HCT116 (cell line): ENCODE results near the gene KRTAP19-4. TPM values are rescaled to one million over a fixed set of nuclear protein-coding genes. Genes with fewer than 3 reads are reported as not detected.

Experiments
- ATAC-seq: fragments of 200-7000 bp; cut with Tn5 transposase; 2 replicates; pipeline ENCODE4 v1.9.1; 2020; ENCODE audit warnings: mild to moderate bottlenecking, moderate library complexity
- BruUV-seq: library from RNA; stranded (reverse); fragments of 400-500 nt; replicated peaks from 2 replicates; lab custom pipeline; 2021; lab: Mats Ljungman, UMichigan
- CTCF ChIA-PET: fragments of 300-600 bp; sonication (Branson Sonifier 250); formaldehyde crosslinking; loops from one replicate; lab custom pipeline; 2021; ENCODE audit warnings: antibody characterized with exemption; lab: Charles Lee
- POLR2A ChIA-PET: fragments of 300-600, 350-600 bp; sonication (Branson Sonifier 250); formaldehyde crosslinking; loops from one replicate; lab custom pipeline; 2021; ENCODE audit warnings: antibody characterized with exemption; lab: Charles Lee
- RAD21 ChIA-PET, 2 experiments: fragments of 300-600 bp; sonication (Branson Sonifier 250); formaldehyde crosslinking; loops; one replicate each; lab custom pipeline; 2023; ENCODE audit warnings: low total read pairs in 2 of 2; ENCODE audit not compliant: uncharacterized antibody in 2 of 2, unreplicated experiment in 2 of 2, low non-redundant PET in 1 of 2; lab: Charles Lee
- DNase-seq: peaks from one replicate; pipeline ENCODE4 v3.0.0-alpha.2; 2010; ENCODE audit warnings: low read depth, low spot score
- H2AFZ ChIP-seq: fragments of 200-600 bp; shearing (Covaris generic), sonication (generic); 2 replicates; pipeline ENCODE4 v1.6.1; 2017; ENCODE audit warnings: low read depth, mixed run types, mixed read lengths, antibody characterized with exemption, low read length; ENCODE audit not compliant: poor library complexity, severe bottlenecking
- H3K27ac ChIP-seq: 2 replicates; pipeline ENCODE4 v1.5.1; 2012; ENCODE audit warnings: low read depth, low read length
- H3K27me3 ChIP-seq: fragments of 200-600 bp; sonication (generic); 2 replicates; pipeline ENCODE4 v1.6.1; 2016; ENCODE audit warnings: mixed run types, low read length, mixed read lengths; ENCODE audit not compliant: insufficient read depth
- H3K36me3 ChIP-seq, 2 experiments: fragments of 200-500 bp in 1 of 2; fragments of 200-600 bp in 1 of 2; sonication (Bioruptor generic) in 1 of 2; sonication (generic) in 1 of 2; 2 replicates each; pipeline versions ENCODE4 v1.5.1 to v1.6.1; 2014 to 2016; ENCODE audit warnings: low read length in 2 of 2, inconsistent platforms in 1 of 2, mixed read lengths in 1 of 2, mixed run types in 1 of 2; ENCODE audit not compliant: insufficient read depth in 2 of 2, control insufficient read depth in 1 of 2
- H3K4me1 ChIP-seq, 2 experiments: fragments of 200-600 bp in 1 of 2; sonication (generic) in 1 of 2; 2 replicates each; pipeline versions ENCODE4 v1.5.1 to v1.6.1; 2012 to 2017; ENCODE audit warnings: low read length in 2 of 2, inconsistent platforms in 1 of 2, mild to moderate bottlenecking in 1 of 2, mixed read lengths in 1 of 2, mixed run types in 1 of 2, moderate library complexity in 1 of 2; ENCODE audit not compliant: insufficient read depth in 2 of 2, control insufficient read depth in 1 of 2
- H3K4me2 ChIP-seq: fragments of 200-600 bp; sonication (generic); 2 replicates; pipeline ENCODE4 v1.6.1; 2017; ENCODE audit warnings: mixed run types, low read length, mixed read lengths
- H3K4me3 ChIP-seq, 2 experiments: fragments of 200-600 bp in 1 of 2; sonication (generic) in 1 of 2; replicated peaks in 1 of 2; 2 replicates each; pipeline ENCODE4 v1.5.1; 2011 to 2016; ENCODE audit warnings: low read length in 2 of 2, control low read depth in 1 of 2, low read depth in 1 of 2, mild to moderate bottlenecking in 1 of 2, mixed read lengths in 1 of 2, mixed run types in 1 of 2
- H3K79me2 ChIP-seq: fragments of 200-600 bp; sonication (generic); 2 replicates; pipeline ENCODE4 v1.6.1; 2017; ENCODE audit warnings: mild to moderate bottlenecking, mixed run types, low read length, moderate library complexity, mixed read lengths; ENCODE audit not compliant: insufficient read depth
- H3K9ac ChIP-seq: fragments of 200-600 bp; sonication (generic); 2 replicates; pipeline ENCODE4 v1.6.1; 2016; ENCODE audit warnings: low read length, mixed read lengths
- H3K9me2 ChIP-seq: fragments of 200-600 bp; sonication (generic), shearing (Covaris generic); 2 replicates; pipeline ENCODE4 v1.6.1; 2017; ENCODE audit warnings: mixed run types, mild to moderate bottlenecking, moderate library complexity; ENCODE audit not compliant: insufficient read depth
- H3K9me3 ChIP-seq, 2 experiments: fragments of 200-500 bp in 1 of 2; fragments of 200-600 bp in 1 of 2; sonication (Bioruptor generic) in 1 of 2; sonication (generic) in 1 of 2; 2 replicates each; pipeline ENCODE4 v1.6.1; 2014 to 2017; ENCODE audit warnings: low read length in 2 of 2, mixed read lengths in 2 of 2, inconsistent platforms in 1 of 2, low read depth in 1 of 2, mild to moderate bottlenecking in 1 of 2, mixed run types in 1 of 2, moderate library complexity in 1 of 2; ENCODE audit not compliant: control insufficient read depth in 1 of 2, insufficient read depth in 1 of 2
- H4K20me1 ChIP-seq: fragments of 200-600 bp; sonication (generic), shearing (Covaris generic); 2 replicates; pipeline ENCODE4 v1.6.1; 2017; ENCODE audit warnings: mixed run types, mild to moderate bottlenecking, moderate library complexity; ENCODE audit not compliant: insufficient read depth
- CBX3 ChIP-seq: IDR thresholded peaks from 2 replicates; pipeline ENCODE4 v1.6.1; 2012; ENCODE audit warnings: low read depth
- POLR2AphosphoS5 ChIP-seq: IDR thresholded peaks from 2 replicates; pipeline ENCODE4 v1.6.1; 2011; ENCODE audit warnings: mild to moderate bottlenecking, low read depth, low read length, moderate library complexity
- TCF7L2 ChIP-seq: IDR thresholded peaks from 2 replicates; pipeline ENCODE4 v1.7.0; 2011; ENCODE audit warnings: borderline replicate concordance, inconsistent platforms; ENCODE audit not compliant: insufficient read depth, insufficient read length; ENCODE audit errors: extremely low read depth
- ZNF274 ChIP-seq: fragments of 200-500 bp; sonication (Bioruptor generic); IDR thresholded peaks from 2 replicates; pipeline ENCODE4 v1.6.1; 2014; ENCODE audit warnings: mild to moderate bottlenecking, low read depth, low read length, inconsistent platforms
- intact Hi-C: fragments of 100-400 bp; cut with micrococcal nuclease; formaldehyde crosslinking; loops from 2 replicates; pipeline ENCODE4 v1.10.0; 2022
- total RNA-seq: library from RNA; stranded (reverse); gene quantifications from one replicate; pipeline ENCODE4 v1.2.1, GENCODE V29; 2021; ENCODE audit not compliant: unreplicated experiment

KRTAP19-4 gene
- total RNA-seq, 1 experiment from 2014 or later = not detected

DNA sequence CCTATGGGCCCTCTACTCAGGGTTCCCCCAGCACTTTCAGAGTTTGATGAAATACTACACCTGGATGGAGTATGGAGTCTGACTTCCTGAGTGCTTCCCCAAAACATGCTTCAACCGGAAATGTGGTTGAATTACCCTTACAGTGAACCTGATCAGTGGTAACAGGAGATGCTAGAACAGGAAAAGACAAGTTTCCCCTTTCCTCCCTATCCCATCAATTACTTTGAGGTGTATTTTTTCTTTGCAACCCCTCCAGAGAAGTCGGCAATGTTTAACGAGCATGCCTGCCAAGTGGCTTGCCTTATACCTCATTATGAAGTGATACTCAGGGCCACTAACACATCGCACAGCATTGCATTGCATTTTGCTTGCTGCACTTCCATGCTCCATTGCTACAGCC lies 49.9 kb downstream of the KRTAP19-4 start:
- no peak overlapping the region for H3K9ac ChIP-seq
- no peaks in the 10 kb centered on the region for H3K9me2 ChIP-seq
- no peak overlapping the region for H3K4me3 ChIP-seq
- no peaks in the 10 kb centered on the region for H3K27me3 ChIP-seq
- no peaks in the 10 kb centered on the region for H4K20me1 ChIP-seq
- ChIA-PET CTCF (no interaction called here), RAD21 (no interaction called here), POLR2A (no interaction called here)
- H3K9me3 ChIP-seq = peaks cover 18 to 23% of the 10 kb centered on the region in 2 experiments; a peak in 3 of 4 replicates
- ATAC-seq (no peak), DNase-seq (no peak)
- H3K36me3 ChIP-seq = no peaks in the 10 kb centered on the region
- no peaks in the 10 kb centered on the region for H3K4me1 ChIP-seq
- BruUV-seq = no TSS peak
- TF ChIP-seq POLR2AphosphoS5 = no peak
- no peak for TF ChIP-seq CBX3
- no peak for TF ChIP-seq ZNF274
- TF ChIP-seq TCF7L2 = no peak
- intact Hi-C loops = no loop called here
- no peak overlapping the region for H3K4me2 ChIP-seq
- no peak overlapping the region for H3K27ac ChIP-seq
- H3K79me2 ChIP-seq = no peaks in the 10 kb centered on the region
- H2AFZ ChIP-seq = no peak overlapping the region

Other genes starting within 250 kb of the KRTAP19-4 start
- gene KRTAP24-1, start 214.2 kb downstream of the KRTAP19-4 start, total RNA-seq = not detected
- gene KRTAP25-1, start 207.7 kb downstream of the KRTAP19-4 start, total RNA-seq = not detected
- not detected for gene KRTAP26-1, start 176.8 kb downstream of the KRTAP19-4 start, total RNA-seq
- gene KRTAP27-1, start 159.5 kb downstream of the KRTAP19-4 start, total RNA-seq = not detected
- not detected for gene KRTAP23-1, start 148.6 kb downstream of the KRTAP19-4 start, total RNA-seq
- not detected for gene KRTAP13-2, start 124.9 kb downstream of the KRTAP19-4 start, total RNA-seq
- gene KRTAP13-1, start 101.1 kb downstream of the KRTAP19-4 start, total RNA-seq = not detected
- not detected for gene KRTAP13-3, start 71.2 kb downstream of the KRTAP19-4 start, total RNA-seq
- gene KRTAP13-4, start 66.9 kb downstream of the KRTAP19-4 start, total RNA-seq = not detected
- not detected for gene KRTAP15-1, start 56.9 kb downstream of the KRTAP19-4 start, total RNA-seq
- not detected for gene KRTAP19-1, start 16.8 kb downstream of the KRTAP19-4 start, total RNA-seq
- not detected for gene KRTAP19-2, start 9.7 kb downstream of the KRTAP19-4 start, total RNA-seq
- gene KRTAP19-3, start 5.2 kb downstream of the KRTAP19-4 start, total RNA-seq = not detected
- not detected for gene KRTAP19-5, start 5.0 kb upstream of the KRTAP19-4 start, total RNA-seq
- gene KRTAP19-6, start 44.7 kb upstream of the KRTAP19-4 start, total RNA-seq = not detected
- not detected for gene KRTAP19-7, start 64.1 kb upstream of the KRTAP19-4 start, total RNA-seq
- not detected for gene KRTAP22-2, start 93.2 kb upstream of the KRTAP19-4 start, total RNA-seq
- not detected for gene KRTAP6-3, start 95.3 kb upstream of the KRTAP19-4 start, total RNA-seq
- gene KRTAP6-2, start 101.7 kb upstream of the KRTAP19-4 start, total RNA-seq = not detected
- not detected for gene KRTAP22-1, start 103.9 kb upstream of the KRTAP19-4 start, total RNA-seq
- gene KRTAP6-1, start 116.8 kb upstream of the KRTAP19-4 start, total RNA-seq = not detected
- gene KRTAP20-1, start 119.3 kb upstream of the KRTAP19-4 start, total RNA-seq = not detected
- gene KRTAP20-4, start 123.5 kb upstream of the KRTAP19-4 start, total RNA-seq = not detected
- not detected for gene KRTAP20-2, start 138.0 kb upstream of the KRTAP19-4 start, total RNA-seq
- not detected for gene KRTAP20-3, start 145.7 kb upstream of the KRTAP19-4 start, total RNA-seq
- not detected for gene KRTAP21-3, start 221.6 kb upstream of the KRTAP19-4 start, total RNA-seq